ENCODE results near the gene STAC.

Gene STAC

GRCh38 chr3:36380221-36381031 is at the start of gene STAC:
Gene STAC (plus strand): TSS chr3:36380504. CDS start chr3:36380644, 140 bp downstream.
- peak in 1 of 4 experiments; percentile 0 for DNase-seq (ENCODE audit: low read depth in 4 of 4, low spot score in 1 of 4)

DNA sequence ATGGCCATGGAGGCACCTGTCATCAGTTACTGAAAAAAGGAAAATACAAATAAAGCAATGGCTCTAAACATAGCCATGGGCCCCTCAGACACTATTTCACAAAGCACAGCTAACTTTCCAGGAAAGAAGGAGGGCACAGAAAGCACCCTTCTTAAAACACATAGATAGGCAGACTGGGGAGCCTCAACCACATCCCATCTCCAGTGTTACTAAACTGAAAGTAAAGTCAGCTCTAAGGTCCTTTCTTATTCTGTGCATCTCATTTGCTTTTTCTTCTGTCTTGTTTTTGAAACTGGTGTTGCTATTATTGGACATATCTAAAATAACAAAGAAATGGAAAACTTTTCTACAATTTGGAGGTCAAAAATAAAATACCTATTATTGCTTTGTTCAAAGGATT is 48.2 kb upstream of the STAC start:
- DNase-seq (ENCODE audit: low read depth in 4 of 4, low spot score in 1 of 4), result no peak

DNA sequence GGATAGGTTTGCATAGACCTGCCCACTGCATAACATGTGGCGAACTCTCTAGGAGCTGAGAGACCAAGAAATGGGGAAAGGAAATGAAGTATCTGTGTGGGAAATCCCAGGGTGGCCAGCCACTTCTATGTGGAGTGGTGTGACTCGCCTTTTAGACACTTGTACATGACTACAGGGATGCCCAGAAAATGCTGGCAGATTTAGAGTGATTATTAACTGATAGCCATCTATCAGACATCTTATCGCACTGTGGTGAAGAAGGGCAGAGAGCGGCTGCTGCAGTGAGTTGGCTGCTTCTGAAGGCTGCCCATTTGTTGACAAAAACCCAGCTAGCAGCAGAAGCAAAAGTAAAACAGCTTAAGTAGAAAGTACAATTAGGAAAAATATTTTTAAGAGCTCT is 18.1 kb upstream of the STAC start:
- DNase-seq (ENCODE audit: low read depth in 4 of 4, low spot score in 1 of 4), result no peak

GRCh38 chr3:36362973-36363372 is 17.3 kb upstream of the STAC start:
- no peak for DNase-seq (ENCODE audit: low read depth in 4 of 4, low spot score in 1 of 4)

GRCh38 chr3:36364260-36364659 is 16.0 kb upstream of the STAC start:
- no peak for DNase-seq (ENCODE audit: low read depth in 4 of 4, low spot score in 1 of 4)

DNA sequence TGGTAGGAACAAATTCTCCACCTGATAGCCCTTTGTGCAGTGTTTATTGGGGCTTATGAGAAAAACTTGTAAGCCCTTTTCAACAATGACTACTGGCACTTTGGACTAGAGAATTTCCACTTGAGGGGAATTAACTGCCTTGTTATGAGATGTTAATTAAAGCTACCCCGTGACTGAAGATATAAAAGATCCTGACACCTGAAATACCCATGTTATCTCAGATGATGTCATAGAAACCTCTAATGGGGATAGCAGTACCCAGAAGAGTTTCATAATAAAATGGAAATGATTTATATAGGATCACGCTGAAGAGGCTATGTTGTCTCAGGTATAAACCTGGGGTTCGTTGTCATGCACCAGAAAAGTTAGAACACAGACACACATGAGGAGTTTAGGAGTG is 14.5 kb upstream of the STAC start:
- DNase-seq (ENCODE audit: low read depth in 4 of 4, low spot score in 1 of 4), result no peak

DNA sequence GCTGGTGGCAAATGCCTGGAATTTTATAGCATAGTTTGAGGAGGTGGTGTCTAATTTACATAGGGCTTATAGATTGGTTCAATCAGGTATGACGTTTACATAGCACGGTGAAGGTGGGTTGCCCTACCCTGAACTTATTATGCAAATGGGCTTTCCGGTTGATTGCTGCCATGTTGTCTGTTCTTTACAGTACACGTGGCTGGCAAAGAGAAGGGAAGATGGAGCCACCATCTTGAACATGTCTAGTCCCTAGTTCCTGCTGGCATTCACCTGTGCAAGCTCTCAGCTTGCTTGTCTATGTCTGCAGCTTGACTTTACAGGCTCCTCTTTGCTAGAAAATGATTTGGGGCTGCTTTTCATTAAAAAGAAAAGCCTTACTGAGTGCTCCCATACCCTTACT is 14.0 kb upstream of the STAC start:
- DNase-seq (ENCODE audit: low read depth in 4 of 4, low spot score in 1 of 4), result no peak

DNA sequence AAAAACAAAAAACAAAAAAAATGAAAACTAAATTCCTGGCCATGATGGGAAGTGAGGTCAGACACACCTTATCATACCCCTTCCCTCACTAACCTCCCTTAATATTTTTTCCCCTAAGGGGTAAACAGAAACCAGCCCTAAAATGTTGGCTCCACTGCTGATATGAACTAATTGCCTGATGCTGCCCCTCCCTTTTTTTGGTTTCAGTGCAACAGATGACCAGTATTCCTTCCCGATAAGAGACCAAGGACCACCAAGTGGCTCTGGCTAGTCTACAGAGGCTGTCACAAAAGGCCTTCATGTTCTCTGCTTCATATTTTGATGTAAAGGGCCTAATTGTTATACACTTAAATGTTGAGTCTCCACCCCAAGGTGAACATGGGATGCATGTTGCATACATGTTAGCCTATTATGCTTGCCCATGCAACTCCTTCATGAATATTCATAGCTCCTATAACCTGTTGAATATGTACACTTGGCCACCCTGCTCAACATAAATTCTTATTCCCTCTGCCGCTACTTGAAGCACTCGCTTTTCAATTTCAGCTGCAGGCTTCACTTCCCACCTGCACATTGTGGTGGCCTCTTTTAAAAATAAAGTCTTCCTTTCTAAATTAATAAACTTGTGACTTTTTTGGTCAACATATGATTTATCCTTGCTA is 12.3 kb upstream of the STAC start:
- DNase-seq (ENCODE audit: low read depth in 4 of 4, low spot score in 1 of 4), result no peak

DNA sequence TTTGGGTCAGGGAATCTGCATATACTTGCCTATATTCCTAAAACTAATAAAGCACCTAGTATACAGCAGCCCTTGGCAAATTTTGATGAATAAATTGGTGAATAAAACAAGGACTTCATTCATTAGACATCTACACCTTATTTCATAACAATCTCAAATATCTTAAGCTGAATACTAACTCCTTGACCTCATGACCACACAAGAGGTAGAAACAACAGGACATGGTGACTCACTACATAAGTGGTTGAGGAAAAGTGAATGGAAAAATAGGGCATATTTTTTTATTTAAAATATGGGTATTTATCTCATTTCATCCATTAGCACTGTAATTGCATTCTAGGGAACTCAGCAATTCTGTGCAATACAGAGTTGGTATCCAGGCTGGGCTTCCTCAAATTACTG is 7.8 kb upstream of the STAC start:
- DNase-seq (ENCODE audit: low read depth in 4 of 4, low spot score in 1 of 4), result no peak

GRCh38 chr3:36373084-36373483 is 7.2 kb upstream of the STAC start:
- no peak for DNase-seq (ENCODE audit: low read depth in 4 of 4, low spot score in 1 of 4)

DNA sequence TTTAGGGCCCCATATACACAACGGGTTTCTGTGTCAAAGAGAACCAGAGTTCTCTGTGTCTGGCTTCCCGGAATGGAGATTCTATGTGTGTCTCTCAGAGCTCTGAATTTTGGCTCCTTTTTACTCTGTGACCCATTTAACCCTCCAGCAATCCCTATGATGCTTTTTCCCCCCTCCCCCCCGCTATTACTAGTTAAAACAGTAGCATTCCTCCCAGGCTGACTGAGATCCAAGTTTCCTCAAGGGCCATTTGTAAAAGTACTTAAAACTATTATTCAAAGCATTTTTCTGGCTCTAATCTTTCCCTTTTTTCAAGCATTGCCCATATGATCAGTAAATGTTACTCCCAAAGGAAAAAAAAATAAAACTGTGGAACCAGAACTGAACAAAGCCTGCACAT is 6.6 kb upstream of the STAC start:
- no peak for DNase-seq (ENCODE audit: low read depth in 4 of 4, low spot score in 1 of 4)

- no peak for DNase-seq (ENCODE audit: low read depth in 4 of 4, low spot score in 1 of 4)
These were observed 458 bp upstream of the STAC start for GRCh38 chr3:36379872-36380220.

DNA sequence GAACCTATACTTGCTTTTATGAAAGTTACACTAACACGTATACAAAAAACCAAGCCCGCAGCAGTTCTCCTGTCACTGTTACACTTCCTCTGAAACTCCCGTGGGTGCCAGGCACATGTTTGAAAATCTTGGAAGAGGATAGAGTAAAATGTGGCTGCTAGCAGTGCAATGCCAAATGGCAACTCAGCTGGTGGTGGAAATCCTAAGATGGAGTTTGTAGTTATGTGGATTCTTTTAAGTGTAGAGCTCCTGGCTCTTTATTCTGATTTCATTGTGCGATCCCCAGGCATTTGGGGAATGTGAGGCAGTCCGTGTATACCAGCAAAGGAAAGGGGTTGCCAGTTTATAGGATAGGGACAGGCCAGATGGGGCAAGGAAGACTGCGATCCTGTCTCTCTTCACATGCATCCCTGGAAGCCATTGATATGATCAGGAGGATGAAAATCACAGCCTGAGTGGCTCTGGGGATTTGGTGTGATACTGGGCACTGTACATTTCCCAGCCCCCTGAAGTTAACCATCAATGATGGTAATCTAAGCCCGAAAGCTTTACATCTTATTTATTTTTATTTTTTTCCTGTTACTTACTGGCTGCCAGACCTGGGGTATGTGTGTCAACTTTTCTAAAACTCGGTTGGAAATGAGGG is 1.1 kb downstream of the STAC start:
- no peak for DNase-seq (ENCODE audit: low read depth in 4 of 4, low spot score in 1 of 4)

DNA sequence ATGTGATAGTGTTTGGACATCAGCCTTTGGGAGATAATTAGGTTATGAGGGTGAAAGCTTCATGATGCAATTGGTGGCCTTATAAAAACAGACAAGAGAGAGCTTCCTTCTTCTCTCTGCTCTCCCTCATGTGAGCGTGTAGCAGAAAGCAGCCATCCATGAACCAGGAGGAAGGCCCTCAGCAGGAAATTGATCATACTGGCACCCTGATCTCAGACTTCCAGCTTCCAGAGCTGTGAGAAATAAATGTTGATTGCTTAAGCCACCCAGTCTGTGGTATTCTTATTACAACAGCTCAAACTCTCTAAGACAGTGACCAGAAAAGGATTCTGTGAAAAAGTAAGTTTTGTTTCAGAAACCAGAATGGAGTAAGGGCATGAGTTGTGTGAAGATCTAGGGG is 13.3 kb downstream of the STAC start:
- DNase-seq (ENCODE audit: low read depth in 4 of 4, low spot score in 1 of 4), result no peak

DNA sequence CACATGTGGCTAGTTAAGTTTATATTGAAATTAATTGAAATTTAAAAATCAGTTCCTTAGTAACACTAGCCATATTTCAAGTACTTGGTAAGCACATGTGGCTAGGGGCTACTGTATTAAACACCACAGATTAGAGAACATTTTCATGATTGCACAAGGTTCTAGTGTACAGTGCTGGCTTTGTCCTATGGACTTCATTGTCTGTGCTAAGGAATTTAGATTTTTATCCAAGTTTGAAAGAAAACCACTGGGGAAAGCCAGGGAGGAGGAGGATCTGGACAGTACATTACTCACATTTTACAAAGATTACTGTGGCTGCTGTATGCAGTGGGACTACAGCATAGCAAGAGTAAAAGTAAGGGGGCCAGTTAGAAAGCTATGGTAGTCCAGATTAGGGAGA is 13.9 kb downstream of the STAC start:
- no peak for DNase-seq (ENCODE audit: low read depth in 4 of 4, low spot score in 1 of 4)

GRCh38 chr3:36397841-36398240 is 17.5 kb downstream of the STAC start:
- no peak for DNase-seq (ENCODE audit: low read depth in 4 of 4, low spot score in 1 of 4)

GRCh38 chr3:36399933-36400332 is 19.6 kb downstream of the STAC start:
- DNase-seq (ENCODE audit: low read depth in 4 of 4, low spot score in 1 of 4), result no peak

- DNase-seq (ENCODE audit: low read depth in 4 of 4, low spot score in 1 of 4), result no peak
These were observed 20.8 kb downstream of the STAC start for GRCh38 chr3:36401056-36401455.

DNA sequence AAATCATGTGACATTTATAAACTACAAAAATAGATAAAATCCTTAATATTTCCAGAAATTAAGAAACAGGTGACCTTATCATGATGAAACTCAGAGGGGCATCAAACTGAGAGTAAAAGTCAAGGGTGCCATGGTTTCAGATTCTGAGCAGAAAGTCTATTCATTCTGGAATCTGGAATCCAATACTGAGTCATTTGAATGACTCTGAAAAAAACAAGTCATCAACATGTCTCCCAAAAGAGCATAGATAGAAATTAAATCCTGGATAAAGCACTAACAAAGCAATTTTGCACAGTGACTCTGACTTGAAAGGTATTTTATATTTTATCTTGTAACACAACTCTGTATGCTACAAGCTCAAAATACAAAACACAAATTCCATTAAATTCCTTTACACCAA is 23.4 kb downstream of the STAC start:
- no peak for DNase-seq (ENCODE audit: low read depth in 4 of 4, low spot score in 1 of 4)

DNA sequence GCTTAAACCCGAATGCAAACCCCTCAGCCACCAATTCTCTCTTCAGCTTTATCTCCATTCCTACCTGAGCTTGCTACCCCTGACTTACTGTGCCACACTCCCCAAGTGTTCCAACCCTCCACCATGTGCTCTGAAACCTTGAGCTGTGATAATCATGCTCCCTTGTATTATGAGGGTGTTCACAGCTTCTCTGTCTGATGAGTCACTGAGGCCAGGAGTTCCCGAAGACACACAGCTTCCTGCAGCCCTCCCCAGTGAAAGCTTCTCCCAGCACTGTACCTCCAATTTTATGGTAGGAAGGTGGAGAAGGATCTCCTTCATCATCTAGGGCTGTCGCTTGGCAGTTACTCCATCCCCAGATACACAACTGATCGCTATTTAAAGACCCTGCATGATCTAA is 24.9 kb downstream of the STAC start:
- no peak for DNase-seq (ENCODE audit: low read depth in 4 of 4, low spot score in 1 of 4)

DNA sequence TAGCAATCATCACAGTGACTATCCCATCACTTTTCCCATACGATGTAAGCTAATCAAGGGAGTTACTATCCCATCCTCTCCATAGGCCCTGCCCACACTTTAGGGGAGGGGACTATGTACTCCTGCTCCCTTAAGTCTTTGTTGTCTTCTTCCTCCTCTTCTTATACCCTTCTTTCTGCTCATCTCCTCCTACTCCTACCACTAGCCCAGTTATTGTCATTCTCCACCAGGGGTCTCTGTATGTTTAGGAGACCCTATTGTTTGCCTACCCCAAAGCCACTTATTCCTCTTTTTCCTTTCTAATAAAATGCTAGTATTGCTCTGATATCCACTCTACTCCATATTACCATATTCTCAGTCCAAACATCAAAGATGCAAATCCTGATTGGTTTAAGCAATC is 27.8 kb downstream of the STAC start:
- no peak for DNase-seq (ENCODE audit: low read depth in 4 of 4, low spot score in 1 of 4)

- no peak for DNase-seq (ENCODE audit: low read depth in 4 of 4, low spot score in 1 of 4)
These were observed 29.6 kb downstream of the STAC start for GRCh38 chr3:36409862-36410261.
